Measurements from ENCODE around the gene ARHGAP22.
"Not testable (repeated sequence)": the region's sequence is repeated elsewhere in the genome, so short reads cannot be mapped to it uniquely, and the experiment has no call there.

The ARHGAP22 gene

GRCh38 chr10:48439031-48439430, 165.8 kb downstream of the ARHGAP22 start:
- no peak for DNase-seq (ENCODE audit: low read depth in 1 of 2, low spot score in 1 of 2)

- no peak for DNase-seq (ENCODE audit: low read depth in 1 of 2, low spot score in 1 of 2)
Measured at GRCh38 chr10:48437546-48437945, 167.3 kb downstream of the ARHGAP22 start.

DNA sequence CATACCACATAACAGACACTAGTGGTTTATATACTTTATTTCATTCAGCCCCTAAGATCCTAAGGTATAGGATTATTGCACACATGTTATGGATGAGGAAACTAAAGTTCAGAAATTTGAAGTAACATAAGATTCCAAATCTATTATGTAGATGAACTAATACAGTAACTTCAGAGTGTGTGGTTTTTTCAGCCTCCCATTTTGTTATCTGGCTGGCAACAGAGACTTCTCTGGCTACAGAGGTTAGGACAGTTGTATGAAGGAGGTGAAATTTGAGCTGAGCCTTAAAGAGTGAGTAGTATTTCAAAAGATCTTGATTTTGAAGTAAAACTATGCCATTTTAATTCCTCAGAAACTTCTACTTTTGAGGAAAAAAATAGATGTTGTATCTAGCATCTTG, 173.0 kb downstream of the ARHGAP22 start:
- DNase-seq (ENCODE audit: low read depth in 1 of 2, low spot score in 1 of 2) = no peak

DNA sequence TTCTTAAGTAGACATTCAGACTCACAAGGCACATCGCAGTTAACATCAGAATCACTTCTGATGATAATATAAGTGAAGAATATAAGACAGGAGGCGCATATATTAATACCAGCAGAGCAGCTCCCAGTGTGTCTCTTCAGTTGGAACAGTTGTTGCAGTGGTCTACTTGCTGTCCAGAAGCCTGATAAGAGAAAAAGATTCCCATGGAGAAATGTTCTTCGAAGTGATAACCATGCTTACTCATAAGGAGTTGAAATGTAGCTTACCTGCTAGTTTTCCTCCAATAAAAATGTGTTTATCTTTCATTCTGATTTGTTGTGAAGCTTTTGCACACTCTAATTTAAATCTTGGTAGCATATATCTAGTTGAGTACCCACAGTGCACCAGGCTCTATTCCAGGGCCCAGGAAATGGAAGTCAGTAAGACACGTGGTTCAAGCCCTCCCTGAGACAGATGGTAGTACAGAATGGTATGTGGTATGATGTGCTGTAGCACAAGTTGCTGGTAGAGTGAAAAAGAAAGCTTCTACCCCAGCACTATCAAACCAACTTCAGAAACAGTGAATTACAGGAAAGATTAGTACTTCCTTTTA, 174.4 kb downstream of the ARHGAP22 start:
- no peak for DNase-seq (ENCODE audit: low read depth in 1 of 2, low spot score in 1 of 2)

DNA sequence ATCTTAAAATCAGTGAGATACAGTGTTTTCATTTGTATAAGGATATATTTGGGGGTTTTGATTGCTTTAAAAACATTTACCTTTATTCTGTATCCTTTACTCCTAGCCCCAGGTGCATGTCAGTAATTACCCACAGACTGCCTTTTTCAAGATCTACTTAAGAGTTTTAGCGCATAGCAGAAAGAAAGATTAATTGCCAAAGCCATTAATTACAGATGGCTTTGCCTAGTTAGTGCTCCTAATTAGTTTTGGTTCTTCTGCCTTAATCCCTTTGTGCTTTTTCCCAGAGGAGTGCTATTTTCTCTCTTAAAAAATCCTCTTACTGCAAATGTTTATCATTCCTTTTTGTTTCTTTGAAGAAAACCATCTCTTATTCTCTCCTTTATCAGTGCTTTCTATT, 175.6 kb downstream of the ARHGAP22 start:
- no peak for DNase-seq (ENCODE audit: low read depth in 1 of 2, low spot score in 1 of 2)

DNA sequence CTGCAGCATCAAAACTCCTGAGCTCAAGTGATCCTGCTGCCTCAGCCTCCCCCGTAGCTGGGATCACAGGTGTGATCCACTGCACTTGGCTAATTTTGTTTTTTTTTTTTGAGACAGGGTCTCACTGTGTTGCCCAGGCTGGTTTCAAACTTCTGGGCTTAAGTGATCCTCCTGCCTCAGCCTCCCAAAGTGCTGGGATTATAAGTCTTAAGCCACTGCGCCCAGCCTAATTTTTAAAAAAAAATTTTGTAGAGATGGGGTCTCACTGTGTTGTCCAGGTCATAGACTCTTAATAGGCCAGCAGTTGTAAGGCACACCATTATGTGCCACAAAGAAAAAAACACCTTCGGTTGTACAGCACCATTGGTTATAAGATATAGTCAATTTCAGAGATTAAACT, 176.0 kb downstream of the ARHGAP22 start:
- DNase-seq (ENCODE audit: low read depth in 1 of 2, low spot score in 1 of 2) = no peak

DNA sequence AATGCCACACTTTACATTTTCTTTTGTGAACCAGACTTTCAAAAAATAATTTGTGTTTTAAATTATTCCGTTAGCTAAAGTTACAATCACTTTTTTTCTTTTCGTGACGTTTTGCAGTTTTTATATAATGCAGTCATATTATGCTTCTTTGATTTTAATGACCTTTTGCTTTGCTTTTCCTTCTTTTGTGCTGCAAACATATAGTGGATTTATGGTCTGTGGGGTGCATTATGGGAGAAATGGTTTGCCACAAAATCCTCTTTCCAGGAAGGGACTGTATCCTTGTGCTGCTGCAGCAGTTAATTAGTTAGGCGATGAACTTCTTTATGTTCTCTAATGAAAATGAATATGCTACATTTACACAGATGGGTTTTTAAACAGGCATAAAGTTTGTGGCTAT, 181.0 kb downstream of the ARHGAP22 start:
- no peak for DNase-seq (ENCODE audit: low read depth in 1 of 2, low spot score in 1 of 2)

- DNase-seq (ENCODE audit: low read depth in 1 of 2, low spot score in 1 of 2) = not testable (repeated sequence)
Measured at GRCh38 chr10:48421862-48422261, 183.0 kb downstream of the ARHGAP22 start.

GRCh38 chr10:48419714-48420113, 185.2 kb downstream of the ARHGAP22 start:
- no peak for DNase-seq (ENCODE audit: low read depth in 1 of 2, low spot score in 1 of 2)

DNA sequence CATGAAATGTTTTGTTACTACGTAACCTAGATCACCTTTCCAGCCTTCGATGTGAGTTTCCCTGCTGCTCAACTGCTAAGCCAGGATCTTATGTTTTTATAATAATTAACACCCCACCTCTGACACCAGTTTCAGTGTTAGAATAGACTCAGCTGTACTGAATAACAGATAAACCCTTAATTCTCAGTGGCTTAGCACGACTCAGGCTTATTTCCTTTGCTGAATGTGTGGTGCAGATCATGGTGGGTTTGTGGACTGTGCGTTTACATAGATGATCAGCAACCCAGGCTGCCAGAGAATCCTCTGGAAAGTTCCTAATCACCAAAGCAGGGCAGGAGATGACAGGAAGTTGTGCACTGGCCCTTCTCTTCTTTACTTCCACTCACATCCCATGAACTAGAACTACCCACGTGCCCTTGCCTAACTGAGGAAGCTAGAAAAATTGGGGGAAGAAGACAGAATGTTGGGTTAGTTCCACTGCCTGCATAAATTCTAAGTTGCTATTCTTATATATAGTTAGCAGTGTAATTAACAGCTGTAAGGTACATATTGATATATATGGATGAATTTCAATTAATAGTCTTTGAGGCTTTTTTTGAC, 186.6 kb downstream of the ARHGAP22 start:
- DNase-seq (ENCODE audit: low read depth in 1 of 2, low spot score in 1 of 2) = no peak

- no peak for DNase-seq (ENCODE audit: low read depth in 1 of 2, low spot score in 1 of 2)
Measured at GRCh38 chr10:48417374-48417773, 187.5 kb downstream of the ARHGAP22 start.

DNA sequence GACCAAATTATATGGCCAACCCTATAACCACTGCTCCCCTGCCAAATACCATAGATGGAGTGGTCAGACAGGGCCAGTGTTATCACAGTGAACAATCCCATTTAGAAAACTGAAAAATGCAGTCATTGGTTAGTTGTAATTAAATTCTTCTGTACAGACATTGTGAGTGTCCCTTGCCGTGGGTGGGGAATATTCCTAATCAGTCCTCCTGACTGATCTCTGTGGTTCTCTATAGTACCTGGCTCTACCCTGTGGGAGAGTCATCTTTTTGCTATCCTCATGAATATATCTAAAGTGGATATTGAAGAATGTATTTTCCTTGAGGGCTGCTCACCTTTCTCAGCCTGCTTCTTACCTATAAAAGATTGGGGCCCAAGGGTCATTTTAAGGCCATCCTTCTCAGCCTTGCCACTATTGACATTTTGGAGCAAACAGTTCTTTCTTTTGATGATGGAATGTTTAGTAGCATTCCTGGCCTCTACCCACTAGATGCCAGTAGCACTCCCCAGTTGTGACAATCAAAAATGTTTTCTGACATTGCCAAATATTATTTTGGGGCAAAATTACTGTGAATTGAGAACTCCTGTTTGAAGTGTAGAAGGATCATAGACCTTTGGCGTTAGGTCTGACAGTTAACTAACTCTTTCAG, 188.2 kb downstream of the ARHGAP22 start:
- no peak for DNase-seq (ENCODE audit: low read depth in 1 of 2, low spot score in 1 of 2)

- DNase-seq (ENCODE audit: low read depth in 1 of 2, low spot score in 1 of 2) = no peak
Measured at GRCh38 chr10:48414778-48415177, 190.1 kb downstream of the ARHGAP22 start.

DNA sequence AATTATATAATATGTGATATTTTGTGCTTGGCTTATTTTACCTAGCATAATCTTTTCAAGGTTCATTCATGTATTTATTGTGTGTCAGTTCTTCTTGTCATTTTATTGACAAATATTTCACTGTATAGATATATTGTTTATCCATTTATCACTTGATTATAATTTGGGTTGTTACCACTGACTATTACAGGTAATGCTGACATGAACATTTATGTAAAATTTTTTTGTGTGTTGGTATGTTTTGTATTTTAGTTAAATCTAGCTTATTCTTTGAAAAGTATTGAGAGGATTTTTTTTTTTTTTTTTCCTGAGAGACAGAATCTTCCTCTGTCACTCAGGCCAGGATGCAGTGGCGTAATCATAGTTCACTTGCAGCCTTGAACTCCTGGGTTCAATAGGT, 190.7 kb downstream of the ARHGAP22 start:
- no peak for DNase-seq (ENCODE audit: low read depth in 1 of 2, low spot score in 1 of 2)

GRCh38 chr10:48412933-48413332, 191.9 kb downstream of the ARHGAP22 start:
- DNase-seq (ENCODE audit: low read depth in 1 of 2, low spot score in 1 of 2) = no peak

DNA sequence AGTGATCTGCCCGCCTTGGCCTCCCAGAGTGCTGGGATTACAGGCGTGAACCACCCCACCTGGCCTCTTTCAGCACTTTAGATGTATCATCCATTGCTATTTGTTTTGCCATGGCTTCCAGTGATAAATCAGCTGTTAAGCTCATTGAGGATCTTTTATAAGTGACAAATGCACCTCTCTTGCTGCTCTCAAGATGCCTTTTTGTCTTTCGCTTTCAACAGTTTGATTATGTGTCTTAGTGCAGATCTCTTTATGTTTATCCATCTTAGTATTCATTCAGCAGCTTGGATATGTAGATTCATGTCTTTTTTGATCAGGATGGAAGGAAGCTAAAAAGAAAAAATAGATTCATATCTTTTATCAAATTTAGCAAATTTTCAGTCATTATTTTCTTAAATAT, 192.8 kb downstream of the ARHGAP22 start:
- no peak for DNase-seq (ENCODE audit: low read depth in 1 of 2, low spot score in 1 of 2)

- no peak for DNase-seq (ENCODE audit: low read depth in 1 of 2, low spot score in 1 of 2)
Measured at GRCh38 chr10:48411510-48411909, 193.4 kb downstream of the ARHGAP22 start.

- DNase-seq (ENCODE audit: low read depth in 1 of 2, low spot score in 1 of 2) = no peak
Measured at GRCh38 chr10:48410503-48410902, 194.4 kb downstream of the ARHGAP22 start.

- no peak for DNase-seq (ENCODE audit: low read depth in 1 of 2, low spot score in 1 of 2)
Measured at GRCh38 chr10:48406658-48407057, 198.2 kb downstream of the ARHGAP22 start.

DNA sequence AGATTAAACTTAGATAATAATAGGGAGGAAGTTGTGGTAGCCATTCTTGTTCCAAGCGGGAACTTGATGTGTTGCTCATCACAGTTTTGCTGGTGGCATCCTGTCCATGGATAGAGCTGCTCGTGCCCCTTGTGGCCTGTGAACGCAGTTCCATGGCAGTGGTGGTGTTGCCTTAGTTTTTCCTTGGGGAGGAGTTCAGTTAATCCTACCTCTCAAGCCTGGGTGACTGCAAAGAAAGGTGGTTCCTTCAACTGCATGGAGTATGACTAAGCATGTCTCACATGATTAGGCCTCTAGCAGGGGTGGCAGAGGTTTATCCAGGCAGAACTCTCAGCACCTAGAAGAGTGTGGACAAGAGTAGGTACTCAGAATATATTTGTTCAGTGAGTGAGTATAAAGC, 198.7 kb downstream of the ARHGAP22 start:
- DNase-seq (ENCODE audit: low read depth in 1 of 2, low spot score in 1 of 2) = no peak

GRCh38 chr10:48404646-48405045, 200.2 kb downstream of the ARHGAP22 start:
- no peak for DNase-seq (ENCODE audit: low read depth in 1 of 2, low spot score in 1 of 2)

- DNase-seq (ENCODE audit: low read depth in 1 of 2, low spot score in 1 of 2) = no peak
Measured at GRCh38 chr10:48400850-48401220, 204.0 kb downstream of the ARHGAP22 start.

All from activated T-helper 1 cell treated with anti-CD3 and anti-CD28 coated beads, Interleukin-2, amount 50 U/mL, for 16 hours (primary cell).